Tibial nerve (tissue), 4 donors: ENCODE measurements around the gene CYBA.

Source experiments
- EP300 ChIP-seq, 2 donors: sonication (generic); formaldehyde crosslinking; IDR thresholded peaks; one replicate each; pipeline ENCODE4 v1.6.1; 2017; ENCODE audit warnings: antibody characterized with exemption in 2 of 2, mild to moderate bottlenecking in 1 of 2
- POLR2A ChIP-seq, 2 donors: fragments of 450-650 bp; IDR thresholded peaks; one replicate each; pipeline ENCODE4 v1.6.1; 2017; ENCODE audit warnings: antibody characterized with exemption in 2 of 2, mild to moderate bottlenecking in 2 of 2, moderate library complexity in 2 of 2
- TF ChIP-seq, protein P1 (sequence below), 5 experiments: fragments of 200-600 bp in 3 of 5; fragments of 450-650 bp in 2 of 5; sonication (generic) in 3 of 5; IDR thresholded peaks; one replicate each; pipeline ENCODE4 v1.5.1; 2016 to 2019; ENCODE audit warnings: antibody characterized with exemption in 5 of 5, mild to moderate bottlenecking in 3 of 5, moderate library complexity in 2 of 5

DNA sequence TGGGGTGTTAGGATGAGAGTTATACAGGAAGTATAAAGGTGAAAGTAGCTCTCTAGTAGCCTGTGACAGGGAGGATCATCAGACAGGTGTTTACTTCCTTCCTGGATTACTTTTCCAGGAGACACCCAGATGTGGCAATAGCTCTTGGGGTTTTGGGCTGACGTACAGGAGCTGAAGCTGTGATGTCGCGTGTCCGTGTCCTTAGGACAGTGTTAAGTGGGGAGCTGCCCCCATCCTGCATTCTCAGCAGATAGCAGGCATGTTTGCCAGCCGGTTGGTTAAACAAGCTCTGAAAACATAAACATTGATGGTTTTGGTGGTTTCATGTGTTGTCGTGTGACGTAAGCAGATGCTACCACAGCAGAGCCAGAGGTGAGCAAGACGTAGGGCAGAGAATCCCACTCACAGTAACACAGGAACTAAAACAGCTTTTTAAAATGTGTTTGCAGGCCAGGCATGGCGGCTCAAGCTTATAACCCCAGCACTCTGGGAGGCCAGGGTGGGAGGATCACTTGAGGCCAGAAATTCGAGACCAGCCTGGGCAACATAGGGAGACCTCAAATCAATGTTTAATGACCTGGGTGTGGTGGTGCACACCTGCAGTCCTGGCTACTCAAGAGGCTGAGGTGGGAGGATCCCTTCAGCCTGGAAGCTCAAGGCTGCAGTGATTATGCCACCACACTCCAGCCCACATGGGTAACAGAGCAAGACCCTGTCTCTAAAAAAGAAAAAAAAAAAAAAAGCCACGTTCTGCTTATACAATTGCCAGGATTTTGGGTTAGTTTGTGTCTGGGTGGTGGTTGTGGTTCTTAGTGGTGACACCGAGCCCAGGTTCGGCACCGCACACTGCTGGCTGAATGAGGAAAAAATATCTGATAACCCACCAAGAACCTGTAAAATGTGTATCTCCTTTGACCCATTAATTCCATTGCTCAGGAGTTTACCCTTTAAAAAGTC, 30.7 kb downstream of the CYBA start:
- TF ChIP-seq, protein P1, sequence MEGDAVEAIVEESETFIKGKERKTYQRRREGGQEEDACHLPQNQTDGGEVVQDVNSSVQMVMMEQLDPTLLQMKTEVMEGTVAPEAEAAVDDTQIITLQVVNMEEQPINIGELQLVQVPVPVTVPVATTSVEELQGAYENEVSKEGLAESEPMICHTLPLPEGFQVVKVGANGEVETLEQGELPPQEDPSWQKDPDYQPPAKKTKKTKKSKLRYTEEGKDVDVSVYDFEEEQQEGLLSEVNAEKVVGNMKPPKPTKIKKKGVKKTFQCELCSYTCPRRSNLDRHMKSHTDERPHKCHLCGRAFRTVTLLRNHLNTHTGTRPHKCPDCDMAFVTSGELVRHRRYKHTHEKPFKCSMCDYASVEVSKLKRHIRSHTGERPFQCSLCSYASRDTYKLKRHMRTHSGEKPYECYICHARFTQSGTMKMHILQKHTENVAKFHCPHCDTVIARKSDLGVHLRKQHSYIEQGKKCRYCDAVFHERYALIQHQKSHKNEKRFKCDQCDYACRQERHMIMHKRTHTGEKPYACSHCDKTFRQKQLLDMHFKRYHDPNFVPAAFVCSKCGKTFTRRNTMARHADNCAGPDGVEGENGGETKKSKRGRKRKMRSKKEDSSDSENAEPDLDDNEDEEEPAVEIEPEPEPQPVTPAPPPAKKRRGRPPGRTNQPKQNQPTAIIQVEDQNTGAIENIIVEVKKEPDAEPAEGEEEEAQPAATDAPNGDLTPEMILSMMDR (IDR thresholded peaks at IDR 0.05) = no peak
- TF ChIP-seq POLR2A (IDR thresholded peaks at IDR 0.05) (no peak), EP300 (IDR thresholded peaks at IDR 0.05) (no peak)
